Gastrocnemius medialis (tissue), 4 donors: Measurements from ENCODE around the gene FUOM.

Experiments
- CTCF ChIP-seq, 5 experiments: fragments of 450-650 bp in 3 of 5; fragments of 200-600 bp in 2 of 5; sonication (generic) in 2 of 5; IDR thresholded peaks in 4 of 5; conservative IDR thresholded peaks in 1 of 5; 1 replicate in 4 of 5; 2 replicates in 1 of 5; pipeline ENCODE4 v1.5.1; 2016 to 2019; ENCODE audit warnings: antibody characterized with exemption in 5 of 5, mild to moderate bottlenecking in 3 of 5, moderate library complexity in 3 of 5
- POLR2A ChIP-seq, 2 donors: fragments of 450-650 bp; IDR thresholded peaks; one replicate each; pipeline ENCODE4 v1.6.1; 2017; ENCODE audit warnings: antibody characterized with exemption in 2 of 2, mild to moderate bottlenecking in 2 of 2, moderate library complexity in 2 of 2

- no peak for TF ChIP-seq CTCF (IDR thresholded peaks at IDR 0.05 in 4 of 5, conservative IDR thresholded peaks at IDR 0.05 in 1 of 5)
- no peak for TF ChIP-seq POLR2A (IDR thresholded peaks at IDR 0.05)
Measured at GRCh38 chr10:133312016-133312768, 45.6 kb downstream of the FUOM start.
